ENCODE results near the gene TTC9B.

GRCh38 chr19:40217934-40218890 lies at the start of gene TTC9B:
- no peak for TF ChIP-seq POLR2AphosphoS5 (IDR thresholded peaks at IDR 0.05; ENCODE audit: borderline replicate concordance, low read depth, low read length)
- no peak for TF ChIP-seq EZH2 (IDR thresholded peaks at IDR 0.05)
- no peak for TF ChIP-seq FOXP2 (optimal IDR thresholded peaks at IDR 0.05; ENCODE audit: control extremely low read depth, extremely low read length, insufficient read depth)

All from SK-N-MC (cell line).